Kidney (tissue), 14 donors: Measurements from ENCODE around the gene ASB6. TPM values are rescaled to one million over a fixed set of nuclear protein-coding genes. Genes with fewer than 3 reads are reported as not detected.

Source experiments
- DNase-seq, 5 donors: peaks; one replicate each; pipeline ENCODE4 v3.0.0-alpha.2; 2013 to 2020
- FAIRE-seq: peaks from 2 replicates; lab custom pipeline; 2012; peaks lifted over from hg19 to GRCh38; lab: Jason Lieb, UNC
- H3K27ac ChIP-seq, 2 donors: one replicate each; pipeline ENCODE4 v1.7.0; 2013; ENCODE audit warnings: low read depth in 2 of 2, low read length in 2 of 2, inconsistent platforms in 1 of 2
- H3K27me3 ChIP-seq: one replicate; pipeline ENCODE4 v1.7.1; 2013; ENCODE audit warnings: low read length, inconsistent platforms; ENCODE audit not compliant: control insufficient read depth, insufficient read depth
- H3K36me3 ChIP-seq, 3 donors: one replicate each; pipeline versions ENCODE4 v1.7.0 to v1.7.1; 2013; ENCODE audit warnings: low read length in 3 of 3, control low read depth in 1 of 3, inconsistent platforms in 1 of 3; ENCODE audit not compliant: insufficient read depth in 3 of 3, control insufficient read depth in 2 of 3
- H3K4me1 ChIP-seq, 3 donors: one replicate each; pipeline versions ENCODE4 v1.7.0 to v1.7.1; 2013; ENCODE audit warnings: low read length in 3 of 3, inconsistent platforms in 1 of 3, low read depth in 1 of 3; ENCODE audit not compliant: control insufficient read depth in 2 of 3, insufficient read depth in 2 of 3
- H3K4me3 ChIP-seq, 3 donors: one replicate each; pipeline versions ENCODE4 v1.7.0 to v1.8.1; 2013; ENCODE audit warnings: low read length in 3 of 3, control low read depth in 1 of 3, inconsistent platforms in 1 of 3
- H3K9ac ChIP-seq, 3 donors: one replicate each; pipeline versions ENCODE4 v1.7.0 to v1.7.1; 2013; ENCODE audit warnings: low read length in 3 of 3, control low read depth in 1 of 3, inconsistent platforms in 1 of 3
- H3K9me3 ChIP-seq, 3 donors: one replicate each; pipeline versions ENCODE4 v1.7.0 to v1.7.1; 2013; ENCODE audit warnings: low read length in 3 of 3, control low read depth in 1 of 3, inconsistent platforms in 1 of 3; ENCODE audit not compliant: control insufficient read depth in 2 of 3, insufficient read depth in 1 of 3
- intact Hi-C: fragments of 100-400 bp; cut with DNase I; formaldehyde crosslinking; loops from one replicate; pipeline ENCODE4 v1.11.1; 2022
- polyA plus RNA-seq: library from polyadenylated mRNA; stranded (reverse); fragments of 350-450 nt; fragmentation: Illumina TruSeq; extraction: RNeasy Lipid Tissue Mini Kit (QIAGEN cat#74804); gene quantifications from one replicate; pipeline ENCODE4 v1.2.3, GENCODE V29; 2014; ENCODE audit warnings: low read depth, low replicate concordance; ENCODE audit not compliant: insufficient read depth
- total RNA-seq: library from RNA; stranded (reverse); fragmentation: NEBNext Ultra II Directional; extraction: Animal tissue kit (Norgen Biotek cat#: 25700); gene quantifications from one replicate; pipeline ENCODE4 v1.2.1, GENCODE V29; 2021
- TF ChIP-seq, protein P1 (sequence below): IDR thresholded peaks from 3 replicates; pipeline ENCODE4 v1.5.1; 2012; ENCODE audit warnings: mild to moderate bottlenecking, moderate library complexity, borderline replicate concordance; ENCODE audit not compliant: insufficient read depth; ENCODE audit errors: extremely low read depth
- donor health status: control.
- donor health status: control.
- donor health status: control.
- donor health status: control.
- donor health status: control.
- donor health status: DM: yes; HTN: yes; CAD: no.
- donor health status: Normal renal cell carcinoma (clear cell type).

ASB6 gene
- total and polyA plus RNA-seq, 2 donors from 2014 or later: 18.1 to 22.5 TPM

DNA sequence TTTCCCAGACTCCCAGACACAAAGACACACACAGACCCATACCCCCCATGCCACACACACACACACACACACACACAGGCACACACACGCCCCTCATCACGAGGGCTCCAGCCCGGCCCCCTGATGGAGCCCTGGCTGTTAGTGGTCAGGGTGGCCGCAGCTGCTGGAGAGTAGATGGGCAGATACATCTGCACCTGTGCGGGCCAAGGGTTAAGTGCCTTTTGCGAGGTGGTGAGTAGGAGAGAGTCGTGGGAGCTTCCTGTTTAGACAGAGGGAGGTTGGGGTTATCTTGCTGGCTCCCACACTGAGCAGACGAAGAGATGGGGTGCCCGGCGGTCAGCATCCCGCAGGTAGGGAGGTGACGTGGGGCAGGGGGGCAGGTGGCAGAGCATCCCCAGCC, 31.7 kb upstream of the ASB6 start:
- Histone ChIP-seq H3K36me3 (no peaks in the 10 kb centered on the region), H3K27me3 (no peaks in the 10 kb centered on the region), H3K9ac (no peak overlapping the region), H3K4me1 (no peaks in the 10 kb centered on the region), H3K4me3 (no peak overlapping the region), H3K27ac (no peak overlapping the region), H3K9me3 (no peaks in the 10 kb centered on the region)
- TF ChIP-seq, protein P1, sequence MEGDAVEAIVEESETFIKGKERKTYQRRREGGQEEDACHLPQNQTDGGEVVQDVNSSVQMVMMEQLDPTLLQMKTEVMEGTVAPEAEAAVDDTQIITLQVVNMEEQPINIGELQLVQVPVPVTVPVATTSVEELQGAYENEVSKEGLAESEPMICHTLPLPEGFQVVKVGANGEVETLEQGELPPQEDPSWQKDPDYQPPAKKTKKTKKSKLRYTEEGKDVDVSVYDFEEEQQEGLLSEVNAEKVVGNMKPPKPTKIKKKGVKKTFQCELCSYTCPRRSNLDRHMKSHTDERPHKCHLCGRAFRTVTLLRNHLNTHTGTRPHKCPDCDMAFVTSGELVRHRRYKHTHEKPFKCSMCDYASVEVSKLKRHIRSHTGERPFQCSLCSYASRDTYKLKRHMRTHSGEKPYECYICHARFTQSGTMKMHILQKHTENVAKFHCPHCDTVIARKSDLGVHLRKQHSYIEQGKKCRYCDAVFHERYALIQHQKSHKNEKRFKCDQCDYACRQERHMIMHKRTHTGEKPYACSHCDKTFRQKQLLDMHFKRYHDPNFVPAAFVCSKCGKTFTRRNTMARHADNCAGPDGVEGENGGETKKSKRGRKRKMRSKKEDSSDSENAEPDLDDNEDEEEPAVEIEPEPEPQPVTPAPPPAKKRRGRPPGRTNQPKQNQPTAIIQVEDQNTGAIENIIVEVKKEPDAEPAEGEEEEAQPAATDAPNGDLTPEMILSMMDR: no peak
- FAIRE-seq (no peak), DNase-seq (peak in 3 of 5 donors; percentile 46 to 56 (median 51))
- intact Hi-C loops: no loop called here

DNA sequence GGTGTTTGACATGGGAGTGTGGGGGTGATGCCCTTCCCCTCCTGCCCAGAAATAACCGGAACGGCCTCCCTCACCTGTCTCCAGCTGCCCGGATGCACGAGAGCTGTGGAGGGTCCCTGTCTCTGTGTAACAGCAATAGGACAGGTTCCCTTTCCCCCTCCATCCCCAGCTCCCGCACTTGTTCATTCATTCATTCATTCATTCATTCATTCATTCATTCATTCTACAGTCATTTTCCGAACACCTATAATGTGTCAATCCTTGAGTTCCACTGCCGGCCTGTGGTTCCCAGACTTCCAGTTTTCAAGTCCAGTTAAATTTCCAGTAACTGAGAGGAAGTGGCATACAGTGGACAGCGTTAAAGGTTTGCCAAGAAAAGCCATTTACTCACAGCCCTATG, 30.8 kb upstream of the ASB6 start:
- intact Hi-C loops: no loop called here
- H3K4me1 ChIP-seq: no peaks in the 10 kb centered on the region
- no peaks in the 10 kb centered on the region for H3K9me3 ChIP-seq
- TF ChIP-seq, protein P1: no peak
- no peak overlapping the region for H3K27ac ChIP-seq
- no peaks in the 10 kb centered on the region for H3K27me3 ChIP-seq
- H3K4me3 ChIP-seq: no peak overlapping the region
- no peak for DNase-seq
- H3K36me3 ChIP-seq: no peaks in the 10 kb centered on the region
- no peak for FAIRE-seq
- H3K9ac ChIP-seq: no peak overlapping the region

DNA sequence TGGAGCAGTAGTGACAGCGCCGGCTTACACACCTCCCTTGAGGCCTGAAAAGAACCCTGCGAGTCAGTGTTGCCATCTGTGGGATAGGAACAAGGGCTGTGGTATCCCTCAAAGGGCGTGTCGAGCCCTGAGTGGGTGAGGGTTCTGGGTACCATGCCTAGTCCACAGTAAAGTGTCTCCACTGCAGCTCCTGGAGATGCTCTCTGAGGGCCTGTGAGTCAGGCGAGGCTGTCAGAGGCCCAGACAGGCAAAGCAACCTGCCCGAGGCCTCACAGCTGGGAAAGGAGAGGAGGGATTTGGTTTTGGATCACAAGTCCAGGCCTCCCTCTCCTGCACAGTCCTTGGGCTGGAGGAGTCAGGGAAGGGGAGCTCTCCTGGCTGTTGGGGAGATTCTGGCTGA, 29.6 kb upstream of the ASB6 start:
- no peaks in the 10 kb centered on the region for H3K36me3 ChIP-seq
- H3K9me3 ChIP-seq: no peaks in the 10 kb centered on the region
- intact Hi-C loops: no loop called here
- no peak for DNase-seq
- no peak for FAIRE-seq
- TF ChIP-seq, protein P1: no peak
- no peak overlapping the region for H3K27ac ChIP-seq
- H3K4me3 ChIP-seq: no peak overlapping the region
- H3K9ac ChIP-seq: no peak overlapping the region
- no peaks in the 10 kb centered on the region for H3K27me3 ChIP-seq
- H3K4me1 ChIP-seq: no peaks in the 10 kb centered on the region

DNA sequence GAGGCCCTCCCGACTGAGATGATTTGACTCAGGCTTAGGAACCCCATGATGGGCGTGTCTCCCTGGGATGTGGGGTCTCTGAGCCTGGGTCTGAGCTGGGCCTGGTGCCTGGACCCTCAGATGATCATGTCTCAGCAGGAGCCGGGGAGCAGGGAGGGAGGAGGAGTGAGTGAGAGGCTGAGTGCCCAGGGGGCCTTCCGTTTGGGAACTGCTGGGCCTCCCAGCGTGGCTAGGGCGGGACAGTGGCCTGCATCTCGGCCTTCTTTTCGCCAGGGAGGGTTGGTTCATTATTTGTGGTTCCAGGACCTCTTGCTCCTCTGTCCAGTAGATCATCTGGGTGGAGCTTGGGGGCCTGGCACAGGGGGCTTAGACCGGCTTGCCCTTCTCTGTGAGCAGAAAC, 29.1 kb upstream of the ASB6 start:
- intact Hi-C loops: no loop called here
- H3K9me3 ChIP-seq: no peaks in the 10 kb centered on the region
- H3K27ac ChIP-seq: no peak overlapping the region
- H3K27me3 ChIP-seq: no peaks in the 10 kb centered on the region
- no peaks in the 10 kb centered on the region for H3K4me1 ChIP-seq
- FAIRE-seq (no peak), DNase-seq (no peak)
- H3K9ac ChIP-seq: no peak overlapping the region
- H3K4me3 ChIP-seq: no peak overlapping the region
- no peaks in the 10 kb centered on the region for H3K36me3 ChIP-seq
- TF ChIP-seq, protein P1: no peak
